Rectal smooth muscle tissue (tissue), 1 donor: ENCODE results near the gene RECK.

Experiments
- H3K27ac ChIP-seq: one replicate; pipeline ENCODE4 v1.7.0; 2013; ENCODE audit warnings: low read depth, low read length, inconsistent platforms
- H3K27me3 ChIP-seq: one replicate; pipeline ENCODE4 v1.7.0; 2013; ENCODE audit warnings: low read length; ENCODE audit not compliant: control insufficient read depth, insufficient read depth
- H3K36me3 ChIP-seq: one replicate; pipeline ENCODE4 v1.7.0; 2013; ENCODE audit warnings: low read length; ENCODE audit not compliant: control insufficient read depth, insufficient read depth
- H3K4me1 ChIP-seq: one replicate; pipeline ENCODE4 v1.7.0; 2013; ENCODE audit warnings: low read length; ENCODE audit not compliant: control insufficient read depth, insufficient read depth
- H3K4me3 ChIP-seq: one replicate; pipeline ENCODE4 v1.7.0; 2013; ENCODE audit warnings: low read length
- H3K9ac ChIP-seq: one replicate; pipeline ENCODE4 v1.7.0; 2013; ENCODE audit warnings: low read length

Gene RECK

DNA sequence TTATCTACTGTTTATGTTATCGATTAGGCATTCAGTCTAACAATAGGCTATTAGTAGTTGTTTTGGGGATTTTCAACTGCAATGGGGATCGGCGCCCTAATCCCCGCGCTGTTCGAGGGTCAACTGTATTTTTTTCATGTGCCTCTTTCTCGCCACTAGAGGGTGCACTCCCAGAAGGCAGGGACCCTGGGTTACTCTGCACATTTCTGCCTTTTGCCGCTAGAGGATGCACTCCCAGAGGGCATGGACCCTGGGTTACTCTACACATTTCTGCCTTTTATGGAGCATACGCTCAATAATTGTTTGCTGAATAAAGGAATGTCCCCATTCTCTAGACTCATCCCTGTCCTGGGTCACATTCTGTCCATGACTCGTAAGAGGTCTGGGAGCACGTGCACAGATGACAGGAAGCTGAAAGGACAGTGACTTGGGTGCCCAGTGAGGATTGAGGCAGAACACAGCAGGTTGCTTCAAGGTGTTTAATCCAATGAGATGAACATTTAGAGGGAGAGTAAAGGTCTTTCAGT lies 27.9 kb upstream of the RECK start:
- Histone ChIP-seq H3K36me3 (no peaks in the 10 kb centered on the region), H3K27me3 (no peaks in the 10 kb centered on the region), H3K9ac (no peak overlapping the region), H3K4me3 (no peak overlapping the region), H3K27ac (no peak overlapping the region), H3K4me1 (no peaks in the 10 kb centered on the region)

DNA sequence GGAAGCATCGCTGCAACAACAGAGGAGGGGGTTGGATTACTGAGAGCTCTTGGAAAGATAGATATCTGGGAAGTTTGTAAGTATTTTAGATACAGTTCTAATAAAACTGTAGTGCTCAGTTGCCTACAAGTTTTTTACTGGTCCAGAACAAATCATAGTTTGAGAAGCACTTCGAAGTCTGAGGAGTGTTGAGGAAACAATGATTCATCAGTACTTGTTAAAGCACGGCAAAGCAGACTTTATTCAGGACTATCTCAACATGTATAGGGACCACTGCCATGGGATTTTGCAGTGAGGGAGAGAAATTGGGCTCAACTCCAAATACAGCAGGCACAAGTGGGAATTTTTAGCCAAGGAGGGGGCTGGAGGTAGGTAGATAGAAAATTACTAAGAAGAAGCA lies 25.3 kb upstream of the RECK start:
- H3K4me3 ChIP-seq, result no peak overlapping the region
- H3K27ac ChIP-seq, result no peak overlapping the region
- H3K9ac ChIP-seq, result no peak overlapping the region
- H3K4me1 ChIP-seq, result no peaks in the 10 kb centered on the region
- H3K36me3 ChIP-seq, result no peaks in the 10 kb centered on the region
- no peaks in the 10 kb centered on the region for H3K27me3 ChIP-seq

DNA sequence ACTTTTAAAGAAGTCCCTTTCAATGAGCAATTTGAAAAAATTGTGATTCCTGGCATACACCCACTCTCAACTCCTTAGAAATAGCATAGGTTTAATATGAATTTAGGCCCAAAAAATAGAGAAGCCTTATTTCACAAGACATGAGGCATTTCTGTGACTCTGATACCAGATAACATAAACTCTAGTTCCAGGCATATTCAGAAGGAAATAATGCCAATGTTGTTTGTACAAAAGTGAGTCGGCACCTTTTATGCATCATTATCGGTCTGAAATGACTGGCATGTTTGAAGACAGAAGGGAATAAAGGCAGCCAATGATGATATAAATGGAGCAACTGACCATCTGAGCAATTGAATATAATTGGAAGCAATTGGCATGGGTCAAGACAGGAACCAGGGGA lies 19.4 kb upstream of the RECK start:
- H3K27ac ChIP-seq, result no peak overlapping the region
- no peaks in the 10 kb centered on the region for H3K27me3 ChIP-seq
- H3K4me1 ChIP-seq, result no peaks in the 10 kb centered on the region
- H3K36me3 ChIP-seq, result no peaks in the 10 kb centered on the region
- no peak overlapping the region for H3K9ac ChIP-seq
- H3K4me3 ChIP-seq, result no peak overlapping the region

DNA sequence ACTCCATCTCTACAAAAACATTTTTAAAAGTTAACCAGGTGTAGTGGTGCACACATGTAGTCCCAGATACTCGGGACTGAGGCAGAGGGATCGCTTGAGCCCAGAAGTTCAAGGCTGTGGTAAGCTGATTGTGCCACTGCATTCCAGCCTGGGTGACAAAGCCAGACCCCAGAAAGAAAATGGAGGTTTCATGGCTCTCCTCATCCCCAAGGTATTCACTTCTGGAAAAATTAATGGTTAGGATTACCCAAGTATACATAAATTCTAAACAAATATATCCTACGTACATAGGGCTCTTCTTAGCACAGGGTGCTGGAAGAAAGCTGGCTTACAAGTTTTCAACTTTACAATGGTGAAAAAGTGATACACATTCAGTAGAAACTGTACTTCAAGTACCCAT lies 18.6 kb upstream of the RECK start:
- H3K27me3 ChIP-seq, result no peaks in the 10 kb centered on the region
- no peaks in the 10 kb centered on the region for H3K36me3 ChIP-seq
- no peak overlapping the region for H3K27ac ChIP-seq
- H3K4me3 ChIP-seq, result no peak overlapping the region
- no peak overlapping the region for H3K9ac ChIP-seq
- H3K4me1 ChIP-seq, result no peaks in the 10 kb centered on the region

DNA sequence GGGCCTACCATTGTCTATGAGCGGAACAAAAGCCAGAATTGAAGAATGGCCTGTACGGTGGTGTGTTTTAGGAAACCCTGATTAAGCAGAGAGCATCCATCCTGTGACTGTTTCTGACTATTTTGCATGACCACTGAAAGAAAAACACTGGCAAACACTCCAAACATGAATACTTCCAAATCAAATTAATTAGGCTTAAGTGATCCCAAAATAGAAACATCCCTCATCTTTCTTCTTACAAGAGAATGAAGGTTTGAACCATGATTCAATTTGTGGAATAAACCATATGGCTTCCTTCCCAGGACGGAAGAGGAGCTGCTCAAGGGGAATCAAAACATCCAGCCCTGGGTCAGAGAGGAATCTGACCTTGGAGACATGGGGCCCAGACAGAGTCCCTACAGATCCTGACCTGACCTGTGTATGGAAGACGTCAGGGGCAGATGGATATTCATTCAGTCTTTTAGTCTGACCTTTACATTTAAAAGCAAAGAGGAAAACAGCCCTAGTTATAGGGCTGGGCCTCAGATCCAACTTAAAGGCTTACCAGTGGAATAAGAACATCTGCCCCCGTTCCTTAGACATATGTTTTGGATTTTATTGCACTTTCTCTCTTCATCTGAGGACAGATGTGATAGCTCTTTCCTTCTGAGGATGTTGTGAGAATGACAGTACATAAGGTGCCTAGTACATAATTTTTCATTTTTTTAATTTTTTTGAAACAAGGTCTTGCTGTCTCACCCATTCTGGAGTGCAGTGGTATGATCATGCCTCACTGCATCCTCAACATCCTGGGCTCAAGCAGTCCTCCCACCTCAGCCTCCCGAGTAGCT lies 17.6 kb upstream of the RECK start:
- no peaks in the 10 kb centered on the region for H3K27me3 ChIP-seq
- no peak overlapping the region for H3K9ac ChIP-seq
- no peak overlapping the region for H3K27ac ChIP-seq
- no peaks in the 10 kb centered on the region for H3K36me3 ChIP-seq
- H3K4me3 ChIP-seq, result no peak overlapping the region
- no peaks in the 10 kb centered on the region for H3K4me1 ChIP-seq

DNA sequence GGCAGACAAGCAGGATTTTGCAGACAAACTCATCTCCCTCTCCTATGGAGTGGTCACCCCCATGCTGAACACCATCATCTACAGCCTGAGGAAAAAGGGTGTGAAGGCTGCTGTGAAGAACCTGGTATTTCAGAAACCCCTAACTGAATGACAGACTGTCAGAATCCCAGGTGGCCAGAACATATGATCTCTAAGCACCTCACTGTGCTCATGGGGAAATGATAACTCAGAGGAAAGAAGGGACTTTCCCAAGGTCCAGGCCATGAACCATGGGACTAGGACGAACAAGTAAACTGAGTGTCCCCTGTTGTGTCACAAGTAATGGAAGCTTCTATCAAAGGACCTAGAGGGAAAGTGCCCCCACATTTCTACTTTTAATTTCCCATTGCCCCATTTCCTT lies 14.7 kb upstream of the RECK start:
- no peaks in the 10 kb centered on the region for H3K4me1 ChIP-seq
- H3K27me3 ChIP-seq, result no peaks in the 10 kb centered on the region
- H3K4me3 ChIP-seq, result no peak overlapping the region
- H3K36me3 ChIP-seq, result no peaks in the 10 kb centered on the region
- no peak overlapping the region for H3K27ac ChIP-seq
- H3K9ac ChIP-seq, result no peak overlapping the region

DNA sequence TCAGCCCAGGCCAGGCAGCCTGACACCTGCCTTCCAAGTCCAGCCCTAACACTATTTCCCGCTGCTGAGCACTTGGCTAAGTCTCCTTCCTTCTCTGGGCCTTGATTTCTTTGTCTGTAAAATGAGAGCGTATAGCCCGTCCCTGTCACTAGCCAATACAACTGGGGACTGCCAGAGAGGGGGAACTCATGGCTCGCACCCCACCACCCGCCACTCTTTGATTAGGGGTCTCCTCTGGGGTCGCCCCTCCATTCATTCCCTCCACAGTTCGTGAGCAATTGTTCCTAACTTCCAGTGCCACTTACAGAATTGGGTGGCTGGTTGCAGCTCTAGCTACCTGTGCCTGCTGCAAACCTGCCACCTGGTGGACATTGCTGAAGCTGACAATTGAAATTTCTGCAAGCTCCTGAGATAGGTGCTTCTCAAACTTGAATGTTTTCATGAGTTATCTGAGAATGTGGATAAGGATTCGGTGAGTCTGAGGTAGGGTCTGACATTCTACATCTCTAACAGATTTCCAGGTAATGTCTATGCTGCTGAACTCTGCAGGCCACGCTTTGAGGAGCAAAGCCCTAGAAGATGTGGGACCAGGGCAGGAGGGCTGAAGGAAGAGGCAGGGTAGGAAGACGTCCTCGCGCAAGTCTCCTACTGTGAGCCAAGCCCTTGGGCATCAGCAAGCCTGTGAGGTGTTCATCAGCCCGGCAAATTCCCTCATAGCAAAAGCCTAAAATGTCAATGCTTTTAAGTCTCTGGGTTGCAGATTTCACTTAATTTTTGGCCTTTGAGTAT lies 13.3 kb upstream of the RECK start:
- H3K4me1 ChIP-seq, result no peaks in the 10 kb centered on the region
- H3K4me3 ChIP-seq, result no peak overlapping the region
- no peak overlapping the region for H3K27ac ChIP-seq
- no peaks in the 10 kb centered on the region for H3K27me3 ChIP-seq
- H3K36me3 ChIP-seq, result no peaks in the 10 kb centered on the region
- H3K9ac ChIP-seq, result no peak overlapping the region

DNA sequence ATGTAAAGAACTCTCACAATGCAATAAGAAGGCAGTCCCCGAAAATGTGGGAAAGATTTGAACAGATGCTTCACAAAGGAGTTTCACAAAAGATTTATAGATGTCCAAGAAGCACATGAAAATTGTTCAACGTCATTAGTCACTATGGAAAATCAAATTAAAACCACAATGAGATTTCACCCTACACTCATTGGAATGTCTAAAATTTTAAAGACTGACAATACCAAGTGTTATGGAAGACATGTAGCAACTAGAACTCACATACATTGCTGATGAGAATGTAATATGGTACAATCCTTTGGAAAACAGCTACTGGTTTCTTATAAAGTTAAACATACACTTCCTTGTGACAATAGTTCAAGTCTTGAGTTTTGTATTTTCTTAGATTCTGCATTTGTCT lies 11.0 kb upstream of the RECK start:
- no peak overlapping the region for H3K9ac ChIP-seq
- H3K4me3 ChIP-seq, result no peak overlapping the region
- H3K36me3 ChIP-seq, result no peaks in the 10 kb centered on the region
- H3K27ac ChIP-seq, result no peak overlapping the region
- no peaks in the 10 kb centered on the region for H3K27me3 ChIP-seq
- no peaks in the 10 kb centered on the region for H3K4me1 ChIP-seq

DNA sequence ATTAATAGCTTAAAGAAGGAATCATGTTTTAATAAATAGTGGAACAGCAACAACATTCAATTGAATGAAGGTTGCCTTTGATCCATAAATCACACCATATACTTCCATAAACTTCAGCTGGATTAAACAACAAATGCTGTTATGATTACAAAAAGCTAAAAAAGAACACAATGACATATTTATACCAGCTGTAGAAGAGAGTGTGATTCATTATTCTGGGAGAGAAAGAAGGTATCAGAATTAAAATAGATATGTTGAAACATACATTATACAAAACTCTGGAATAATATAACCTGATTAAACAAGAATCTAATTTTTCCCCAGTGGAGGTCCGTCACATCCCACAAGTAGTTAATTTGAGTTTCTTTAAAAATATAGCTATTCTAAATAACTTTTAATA lies 7.5 kb upstream of the RECK start:
- no peak overlapping the region for H3K4me3 ChIP-seq
- H3K27me3 ChIP-seq, result no peaks in the 10 kb centered on the region
- H3K4me1 ChIP-seq, result no peaks in the 10 kb centered on the region
- no peak overlapping the region for H3K9ac ChIP-seq
- H3K27ac ChIP-seq, result no peak overlapping the region
- no peaks in the 10 kb centered on the region for H3K36me3 ChIP-seq

DNA sequence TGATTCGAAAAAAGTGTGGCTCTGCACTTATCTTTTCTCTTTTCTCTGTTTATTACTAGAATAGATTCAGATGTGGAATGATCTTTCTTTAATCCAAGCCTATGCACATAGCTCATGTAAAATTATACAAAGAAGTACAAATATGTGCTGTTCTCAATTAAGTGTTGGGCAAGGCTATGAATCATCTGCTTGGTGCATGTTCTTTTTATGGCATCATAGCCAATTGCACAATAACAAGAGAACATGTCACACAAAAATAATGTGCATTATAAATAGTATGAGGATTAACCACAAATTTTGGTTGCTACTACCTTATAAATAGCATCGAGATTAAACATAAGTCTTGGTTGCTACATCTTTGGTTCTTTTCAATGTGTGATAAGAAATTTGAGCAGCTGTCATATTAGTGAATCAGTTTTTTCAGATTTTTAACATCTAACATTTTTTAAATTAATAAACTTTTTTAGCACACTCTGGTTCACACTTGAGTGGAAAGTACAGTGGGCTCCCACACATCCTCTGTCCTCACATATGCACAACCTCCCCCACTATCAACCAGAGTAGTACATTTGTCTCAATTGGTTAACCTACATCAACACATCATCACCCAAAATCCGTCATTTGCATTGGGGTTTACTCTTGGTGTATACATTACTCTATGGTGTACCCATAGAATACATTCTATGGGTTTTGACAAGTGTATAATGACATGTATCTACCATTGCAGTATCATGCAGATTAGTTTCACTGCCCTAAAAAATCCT lies 6.8 kb upstream of the RECK start:
- no peaks in the 10 kb centered on the region for H3K36me3 ChIP-seq
- H3K4me3 ChIP-seq, result no peak overlapping the region
- no peak overlapping the region for H3K27ac ChIP-seq
- H3K27me3 ChIP-seq, result no peaks in the 10 kb centered on the region
- H3K4me1 ChIP-seq, result no peaks in the 10 kb centered on the region
- no peak overlapping the region for H3K9ac ChIP-seq

DNA sequence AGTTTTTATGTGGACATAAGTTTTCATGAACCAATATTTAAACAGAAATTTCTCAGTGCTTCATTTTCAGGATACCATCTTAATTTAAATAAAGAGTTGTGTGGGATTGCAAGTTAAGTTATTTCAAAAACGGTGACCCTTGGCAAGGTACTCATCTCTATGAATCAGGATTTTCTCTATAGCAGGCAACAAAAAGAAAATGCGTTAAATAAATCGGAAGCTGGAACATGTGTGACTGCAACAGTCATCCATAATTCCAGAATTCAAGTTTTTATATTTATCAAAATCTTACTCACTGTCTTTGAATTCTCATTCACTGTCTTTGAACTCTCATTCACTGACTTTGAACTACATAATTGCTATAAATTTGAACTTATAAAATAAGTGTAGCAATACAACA lies 5.8 kb upstream of the RECK start:
- no peaks in the 10 kb centered on the region for H3K36me3 ChIP-seq
- H3K4me1 ChIP-seq, result no peaks in the 10 kb centered on the region
- H3K9ac ChIP-seq, result no peak overlapping the region
- no peak overlapping the region for H3K4me3 ChIP-seq
- no peaks in the 10 kb centered on the region for H3K27me3 ChIP-seq
- no peak overlapping the region for H3K27ac ChIP-seq

DNA sequence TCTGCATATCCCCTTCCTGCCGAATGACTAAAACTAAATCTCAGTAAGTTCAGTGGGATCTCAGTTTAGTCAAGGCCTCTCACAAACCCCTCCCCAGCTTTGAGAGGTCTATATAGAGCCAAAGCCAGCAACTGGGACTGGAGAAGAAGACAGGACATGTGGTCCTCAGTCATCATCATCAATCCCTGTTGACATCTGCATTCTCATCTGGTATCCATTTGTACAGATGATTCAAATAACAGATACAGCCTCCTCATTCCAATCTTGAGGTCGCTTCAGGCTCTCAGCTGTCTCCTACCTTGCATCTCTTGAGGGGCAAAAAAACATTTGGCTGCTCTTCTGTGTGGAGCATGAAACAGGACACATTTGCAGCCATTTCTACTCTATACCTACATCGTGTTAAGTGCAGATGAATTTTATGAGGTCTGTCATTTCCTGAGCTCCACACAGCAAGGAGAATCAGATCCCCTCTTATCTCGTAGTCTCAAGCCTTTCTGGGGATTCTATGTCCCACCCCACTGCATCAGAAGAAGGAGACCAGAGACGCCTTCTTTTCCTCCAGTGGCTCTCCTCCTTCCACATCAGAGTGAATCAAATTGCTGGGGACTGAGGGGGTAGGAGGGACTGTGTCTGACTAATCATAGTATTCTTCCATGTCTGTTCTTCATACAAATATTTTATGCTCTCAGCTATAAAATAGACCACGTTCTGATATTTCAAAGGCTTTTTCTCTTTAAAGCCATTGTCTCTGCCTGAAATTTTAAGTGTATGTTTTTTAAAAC lies 4.7 kb upstream of the RECK start:
- H3K27ac ChIP-seq, result no peak overlapping the region
- no peaks in the 10 kb centered on the region for H3K27me3 ChIP-seq
- no peaks in the 10 kb centered on the region for H3K36me3 ChIP-seq
- peaks cover 2% of the 10 kb centered on the region for H3K4me1 ChIP-seq
- H3K4me3 ChIP-seq, result no peak overlapping the region
- no peak overlapping the region for H3K9ac ChIP-seq
